Measurements from ENCODE around the gene C1orf159. TPM values are rescaled to one million over a fixed set of nuclear protein-coding genes. Genes with fewer than 3 reads are reported as not detected.

Gene C1orf159
- polyA plus RNA-seq, 1 donor (not counting 4 experiments of a cell fraction or from before 2014, with no cell fraction given), result 6.1 TPM

GRCh38 chr1:1083416-1084371 lies 32.2 kb downstream of the C1orf159 start:
- H3K9me1 ChIP-seq (ENCODE audit: control insufficient read depth, extremely low read depth, insufficient read depth, low read length), result no peaks in the 10 kb centered on the region
- no peaks in the 10 kb centered on the region for H3K27me3 ChIP-seq (ENCODE audit: control insufficient read depth, extremely low read depth, insufficient read depth, low read length)
- no peak overlapping the region for H3K4me2 ChIP-seq (ENCODE audit: control insufficient read depth, extremely low read depth, insufficient read depth, low read depth, low read length)
- H3K9me3 ChIP-seq (ENCODE audit: control insufficient read depth, low read depth, low read length), result no peaks in the 10 kb centered on the region
- H3K27ac ChIP-seq (ENCODE audit: control insufficient read depth, insufficient read depth, low read length), result no peak overlapping the region
- no peak overlapping the region for H3K4me3 ChIP-seq (ENCODE audit: control insufficient read depth in 2 of 3, extremely low read depth in 1 of 3, insufficient read depth in 2 of 3, low read depth in 1 of 3, low read length in 3 of 3)
- no peak overlapping the region for H2AFZ ChIP-seq (ENCODE audit: control insufficient read depth, low read length)
- H3K9ac ChIP-seq (ENCODE audit: control insufficient read depth, extremely low read depth, insufficient read depth, low read length), result no peak overlapping the region
- peaks cover 12% of the 10 kb centered on the region for H3K4me1 ChIP-seq (ENCODE audit: control insufficient read depth, extremely low read depth, insufficient read depth, low read length)
- dilution Hi-C loops (cut with MboI; ENCODE audit: extremely low pct_ligation_motif_present, low sequenced_read_pairs), result no loop called here
- H4K20me1 ChIP-seq (ENCODE audit: control insufficient read depth, extremely low read depth, insufficient read depth, low read length), result no peaks in the 10 kb centered on the region
- no peak for DNase-seq (ENCODE audit: low read depth, low spot score)
- no peaks in the 10 kb centered on the region for H3K79me2 ChIP-seq (ENCODE audit: control insufficient read depth, insufficient read depth, low read length)
- H3K36me3 ChIP-seq (ENCODE audit: control insufficient read depth in 2 of 2, extremely low read depth in 1 of 2, insufficient read depth in 2 of 2, low read length in 2 of 2), result peaks cover 0 to 6% of the 10 kb centered on the region in 2 experiments
- no peak for TF ChIP-seq EZH2 (IDR thresholded peaks at IDR 0.05; ENCODE audit: low read length)
- TF ChIP-seq, protein P1, sequence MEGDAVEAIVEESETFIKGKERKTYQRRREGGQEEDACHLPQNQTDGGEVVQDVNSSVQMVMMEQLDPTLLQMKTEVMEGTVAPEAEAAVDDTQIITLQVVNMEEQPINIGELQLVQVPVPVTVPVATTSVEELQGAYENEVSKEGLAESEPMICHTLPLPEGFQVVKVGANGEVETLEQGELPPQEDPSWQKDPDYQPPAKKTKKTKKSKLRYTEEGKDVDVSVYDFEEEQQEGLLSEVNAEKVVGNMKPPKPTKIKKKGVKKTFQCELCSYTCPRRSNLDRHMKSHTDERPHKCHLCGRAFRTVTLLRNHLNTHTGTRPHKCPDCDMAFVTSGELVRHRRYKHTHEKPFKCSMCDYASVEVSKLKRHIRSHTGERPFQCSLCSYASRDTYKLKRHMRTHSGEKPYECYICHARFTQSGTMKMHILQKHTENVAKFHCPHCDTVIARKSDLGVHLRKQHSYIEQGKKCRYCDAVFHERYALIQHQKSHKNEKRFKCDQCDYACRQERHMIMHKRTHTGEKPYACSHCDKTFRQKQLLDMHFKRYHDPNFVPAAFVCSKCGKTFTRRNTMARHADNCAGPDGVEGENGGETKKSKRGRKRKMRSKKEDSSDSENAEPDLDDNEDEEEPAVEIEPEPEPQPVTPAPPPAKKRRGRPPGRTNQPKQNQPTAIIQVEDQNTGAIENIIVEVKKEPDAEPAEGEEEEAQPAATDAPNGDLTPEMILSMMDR (optimal IDR thresholded peaks at IDR 0.05 in 1 of 3, IDR thresholded peaks at IDR 0.05 in 1 of 3, conservative IDR thresholded peaks at IDR 0.05 in 1 of 3; ENCODE audit: extremely low read depth in 1 of 3, insufficient read depth in 2 of 3, low read length in 3 of 3), result no peak
- FAIRE-seq, result no peak

GRCh38 chr1:1082776-1083415 lies 33.0 kb downstream of the C1orf159 start:
- no peak overlapping the region for H2AFZ ChIP-seq (ENCODE audit: control insufficient read depth, low read length)
- H3K4me3 ChIP-seq (ENCODE audit: control insufficient read depth in 2 of 3, extremely low read depth in 1 of 3, insufficient read depth in 2 of 3, low read depth in 1 of 3, low read length in 3 of 3), result no peak overlapping the region
- FAIRE-seq, result no peak
- H4K20me1 ChIP-seq (ENCODE audit: control insufficient read depth, extremely low read depth, insufficient read depth, low read length), result no peaks in the 10 kb centered on the region
- dilution Hi-C loops (cut with MboI; ENCODE audit: extremely low pct_ligation_motif_present, low sequenced_read_pairs), result no loop called here
- H3K9ac ChIP-seq (ENCODE audit: control insufficient read depth, extremely low read depth, insufficient read depth, low read length), result no peak overlapping the region
- H3K36me3 ChIP-seq (ENCODE audit: control insufficient read depth in 2 of 2, extremely low read depth in 1 of 2, insufficient read depth in 2 of 2, low read length in 2 of 2), result peaks cover 0 to 6% of the 10 kb centered on the region in 2 experiments
- no peaks in the 10 kb centered on the region for H3K9me1 ChIP-seq (ENCODE audit: control insufficient read depth, extremely low read depth, insufficient read depth, low read length)
- H3K27me3 ChIP-seq (ENCODE audit: control insufficient read depth, extremely low read depth, insufficient read depth, low read length), result no peaks in the 10 kb centered on the region
- no peaks in the 10 kb centered on the region for H3K79me2 ChIP-seq (ENCODE audit: control insufficient read depth, insufficient read depth, low read length)
- H3K4me1 ChIP-seq (ENCODE audit: control insufficient read depth, extremely low read depth, insufficient read depth, low read length), result peaks cover 12% of the 10 kb centered on the region
- no peak overlapping the region for H3K27ac ChIP-seq (ENCODE audit: control insufficient read depth, insufficient read depth, low read length)
- TF ChIP-seq, protein P1 (optimal IDR thresholded peaks at IDR 0.05 in 1 of 3, IDR thresholded peaks at IDR 0.05 in 1 of 3, conservative IDR thresholded peaks at IDR 0.05 in 1 of 3; ENCODE audit: extremely low read depth in 1 of 3, insufficient read depth in 2 of 3, low read length in 3 of 3), result no peak
- no peaks in the 10 kb centered on the region for H3K9me3 ChIP-seq (ENCODE audit: control insufficient read depth, low read depth, low read length)
- H3K4me2 ChIP-seq (ENCODE audit: control insufficient read depth, extremely low read depth, insufficient read depth, low read depth, low read length), result no peak overlapping the region
- DNase-seq (ENCODE audit: low read depth, low spot score), result no peak

Data from keratinocyte (primary cell).